MM.1S (cell line): ENCODE measurements around the gene PAPPA.

Experiments used
- EZH2 ChIP-seq: fragments of 300-600 bp; sonication (generic); optimal IDR thresholded peaks from 2 replicates; pipeline ENCODE3; 2017; ENCODE audit warnings: low read depth, mild to moderate bottlenecking, antibody characterized with exemption, low read length, mixed read lengths
- EZH2phosphoT487 ChIP-seq: fragments of 300-600 bp; sonication (generic); IDR thresholded peaks from 2 replicates; pipeline ENCODE4 v1.6.1; 2018; ENCODE audit warnings: antibody characterized with exemption, low read length
- TF ChIP-seq, protein P1 (sequence below): fragments of 300-600 bp; sonication (generic); IDR thresholded peaks from 2 replicates; pipeline ENCODE4 v1.5.1; 2016; ENCODE audit warnings: antibody characterized with exemption, low read length, mixed read lengths

DNA sequence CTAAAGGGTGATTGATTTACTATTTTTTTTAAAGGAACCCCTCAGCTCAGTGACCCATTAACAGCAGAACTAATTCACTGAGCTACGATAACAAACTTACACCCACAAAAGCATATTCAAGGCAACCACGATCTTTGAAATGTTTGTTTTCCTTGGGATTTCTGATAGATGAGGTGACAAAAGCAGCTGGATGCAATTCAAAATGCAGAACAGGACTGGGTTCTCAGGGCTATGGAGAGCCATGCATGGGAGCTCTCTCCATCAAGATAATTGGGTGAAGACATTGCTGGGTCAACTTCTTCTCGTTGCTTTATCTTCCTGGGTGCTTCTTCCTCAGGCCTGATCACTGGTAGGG lies 60.1 kb downstream of the PAPPA start:
- TF ChIP-seq, protein P1, sequence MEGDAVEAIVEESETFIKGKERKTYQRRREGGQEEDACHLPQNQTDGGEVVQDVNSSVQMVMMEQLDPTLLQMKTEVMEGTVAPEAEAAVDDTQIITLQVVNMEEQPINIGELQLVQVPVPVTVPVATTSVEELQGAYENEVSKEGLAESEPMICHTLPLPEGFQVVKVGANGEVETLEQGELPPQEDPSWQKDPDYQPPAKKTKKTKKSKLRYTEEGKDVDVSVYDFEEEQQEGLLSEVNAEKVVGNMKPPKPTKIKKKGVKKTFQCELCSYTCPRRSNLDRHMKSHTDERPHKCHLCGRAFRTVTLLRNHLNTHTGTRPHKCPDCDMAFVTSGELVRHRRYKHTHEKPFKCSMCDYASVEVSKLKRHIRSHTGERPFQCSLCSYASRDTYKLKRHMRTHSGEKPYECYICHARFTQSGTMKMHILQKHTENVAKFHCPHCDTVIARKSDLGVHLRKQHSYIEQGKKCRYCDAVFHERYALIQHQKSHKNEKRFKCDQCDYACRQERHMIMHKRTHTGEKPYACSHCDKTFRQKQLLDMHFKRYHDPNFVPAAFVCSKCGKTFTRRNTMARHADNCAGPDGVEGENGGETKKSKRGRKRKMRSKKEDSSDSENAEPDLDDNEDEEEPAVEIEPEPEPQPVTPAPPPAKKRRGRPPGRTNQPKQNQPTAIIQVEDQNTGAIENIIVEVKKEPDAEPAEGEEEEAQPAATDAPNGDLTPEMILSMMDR: no peak
- no peak for TF ChIP-seq EZH2
- TF ChIP-seq EZH2phosphoT487: no peak
